ENCODE data around the gene TMEM186. TPM values are rescaled to one million over a fixed set of nuclear protein-coding genes. Genes with fewer than 3 reads are reported as not detected.

The TMEM186 gene
- total RNA-seq, 1 donor, result 5.2 TPM

GRCh38 chr16:8785408-8785807 is 12.0 kb downstream of the TMEM186 start:
- TF ChIP-seq CTCF (IDR thresholded peaks at IDR 0.05; ENCODE audit: insufficient read depth, low read depth, low read length), result no peak
- H3K4me3 ChIP-seq (ENCODE audit: low read depth, low read length), result no peak overlapping the region
- DNase-seq (ENCODE audit: low read depth), result no peak

GRCh38 chr16:8782673-8783072 is 14.8 kb downstream of the TMEM186 start:
- no peak for TF ChIP-seq CTCF (IDR thresholded peaks at IDR 0.05; ENCODE audit: insufficient read depth, low read depth, low read length)
- DNase-seq (ENCODE audit: low read depth), result no peak
- no peak overlapping the region for H3K4me3 ChIP-seq (ENCODE audit: low read depth, low read length)

- DNase-seq (ENCODE audit: low read depth), result no peak
- no peak overlapping the region for H3K4me3 ChIP-seq (ENCODE audit: low read depth, low read length)
- TF ChIP-seq CTCF (IDR thresholded peaks at IDR 0.05; ENCODE audit: insufficient read depth, low read depth, low read length), result no peak
Measured at GRCh38 chr16:8781797-8782196, 15.6 kb downstream of the TMEM186 start.

- H3K4me3 ChIP-seq (ENCODE audit: low read depth, low read length), result no peak overlapping the region
- DNase-seq (ENCODE audit: low read depth), result no peak
- no peak for TF ChIP-seq CTCF (IDR thresholded peaks at IDR 0.05; ENCODE audit: insufficient read depth, low read depth, low read length)
Measured at GRCh38 chr16:8777217-8777616, 20.2 kb downstream of the TMEM186 start.

- no peak overlapping the region for H3K4me3 ChIP-seq (ENCODE audit: low read depth, low read length)
- no peak for DNase-seq (ENCODE audit: low read depth)
- TF ChIP-seq CTCF (IDR thresholded peaks at IDR 0.05; ENCODE audit: insufficient read depth, low read depth, low read length), result no peak
Measured at GRCh38 chr16:8776129-8776584, 21.3 kb downstream of the TMEM186 start.

- no peak overlapping the region for H3K4me3 ChIP-seq (ENCODE audit: low read depth, low read length)
- no peak for DNase-seq (ENCODE audit: low read depth)
- no peak for TF ChIP-seq CTCF (IDR thresholded peaks at IDR 0.05; ENCODE audit: insufficient read depth, low read depth, low read length)
Measured at GRCh38 chr16:8775359-8775758, 22.1 kb downstream of the TMEM186 start.

- DNase-seq (ENCODE audit: low read depth), result no peak
- H3K4me3 ChIP-seq (ENCODE audit: low read depth, low read length), result no peak overlapping the region
- no peak for TF ChIP-seq CTCF (IDR thresholded peaks at IDR 0.05; ENCODE audit: insufficient read depth, low read depth, low read length)
Measured at GRCh38 chr16:8774208-8774607, 23.2 kb downstream of the TMEM186 start.

Measured in fibroblast of villous mesenchyme (primary cell).